ENCODE measurements around the gene LRCH1. TPM values are rescaled to one million over a fixed set of nuclear protein-coding genes. Genes with fewer than 3 reads are reported as not detected.

LRCH1 gene
- polyA plus RNA-seq, 3 donors = 30.8 to 35.4 (median 33.6) TPM

DNA sequence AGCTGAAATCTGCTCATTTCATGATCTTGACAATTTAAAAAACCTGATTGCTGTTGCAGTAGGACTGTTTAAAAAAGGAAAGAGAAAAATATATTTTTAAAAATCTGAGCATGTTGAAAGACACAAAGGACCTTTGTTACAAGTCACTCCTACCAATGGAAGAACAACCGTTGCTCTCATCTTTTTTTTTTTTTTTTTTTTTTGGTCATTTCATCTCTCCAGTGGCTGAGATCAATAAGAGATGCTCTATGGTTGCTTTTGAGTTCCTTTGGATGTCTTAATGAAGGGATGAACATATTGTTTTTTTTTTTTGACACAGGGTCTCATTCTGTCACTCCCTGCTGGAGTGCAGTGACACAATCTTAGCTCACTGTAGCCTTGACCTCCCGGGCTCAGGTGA, 29.2 kb downstream of the LRCH1 start:
- no peak for DNase-seq (ENCODE audit: low read depth in 3 of 3, low spot score in 2 of 3)

DNA sequence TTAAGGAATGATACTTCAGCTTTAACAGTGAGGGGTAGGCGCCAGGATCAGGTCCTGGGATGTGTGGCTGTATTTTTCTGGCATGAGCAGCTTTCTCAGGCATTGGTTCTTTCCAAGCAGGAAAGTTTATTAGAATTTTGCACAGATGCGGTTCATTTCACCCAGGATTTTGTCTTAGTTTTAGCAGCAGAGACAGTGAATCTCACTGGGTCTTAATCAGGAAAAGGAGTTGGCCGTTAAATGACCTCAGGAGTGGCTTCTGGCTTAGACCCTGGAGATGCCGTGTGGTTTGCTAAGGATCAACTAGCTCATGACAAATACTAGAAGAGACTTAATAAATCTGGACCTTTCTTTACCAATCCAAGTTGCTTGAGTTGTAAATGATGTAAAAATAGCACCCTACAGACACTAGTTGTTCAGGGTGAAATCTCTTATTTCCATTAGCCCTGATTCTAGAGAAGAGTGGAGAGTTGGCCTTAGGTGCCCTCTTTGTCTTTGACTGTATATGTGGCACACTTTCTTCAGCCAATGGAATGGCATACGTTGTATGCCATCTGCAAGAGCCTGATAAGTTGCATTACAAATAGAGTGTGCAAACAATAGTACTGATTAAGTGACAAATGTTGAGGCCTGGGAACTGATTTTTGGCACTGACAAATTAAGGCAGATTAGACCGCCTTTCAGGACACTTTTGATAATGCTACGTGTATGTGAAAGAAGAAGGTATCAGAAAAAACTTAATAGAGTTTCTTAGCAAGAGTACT, 34.0 kb downstream of the LRCH1 start:
- DNase-seq (ENCODE audit: low read depth in 3 of 3, low spot score in 2 of 3) = no peak

DNA sequence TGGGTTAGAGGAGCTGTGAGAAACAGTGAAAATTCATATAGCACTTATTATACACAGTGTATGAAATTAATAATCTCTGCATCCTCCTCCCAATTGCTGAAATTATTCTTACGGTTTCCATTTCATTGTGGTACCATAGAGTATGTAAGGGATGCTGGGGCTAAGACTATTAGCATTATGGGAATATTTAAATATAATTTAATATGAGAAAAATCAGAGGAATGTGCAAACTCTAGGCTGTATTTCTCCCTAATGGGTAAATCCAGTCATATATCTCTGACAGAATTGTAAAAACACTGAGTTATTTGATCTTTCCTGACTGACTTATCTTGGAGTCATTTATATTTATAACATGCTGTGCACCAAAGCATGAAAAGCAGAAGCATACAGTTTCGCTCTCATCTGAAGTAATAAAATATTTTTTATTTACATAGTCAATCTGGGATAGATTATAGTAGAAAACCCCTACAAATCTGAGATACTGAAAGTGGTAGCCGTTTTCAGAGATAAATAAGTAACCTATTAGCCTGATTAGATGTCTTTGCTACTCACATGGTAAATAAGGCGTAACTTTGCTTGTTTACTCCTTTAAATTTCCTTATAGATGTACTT, 34.9 kb downstream of the LRCH1 start:
- no peak for DNase-seq (ENCODE audit: low read depth in 3 of 3, low spot score in 2 of 3)

DNA sequence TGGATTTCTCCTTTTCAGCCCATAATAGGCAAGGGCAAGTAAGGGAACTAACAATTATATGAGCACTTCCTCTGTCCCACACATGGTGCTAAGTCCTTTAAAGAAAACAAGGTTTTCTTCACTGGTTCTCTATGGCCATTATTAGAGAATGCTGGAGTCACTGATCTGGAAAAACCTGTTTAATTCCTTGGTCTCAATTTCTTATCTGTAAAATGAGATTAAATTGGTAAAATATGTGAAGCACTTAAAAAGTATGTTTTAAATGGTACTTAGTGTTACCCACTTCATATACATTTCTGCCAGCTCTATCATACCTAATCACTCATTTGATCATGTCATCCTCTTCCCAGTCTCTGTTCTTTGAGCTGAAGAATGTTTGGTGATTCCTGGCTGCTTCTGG, 39.4 kb downstream of the LRCH1 start:
- no peak for DNase-seq (ENCODE audit: low read depth in 3 of 3, low spot score in 2 of 3)

DNA sequence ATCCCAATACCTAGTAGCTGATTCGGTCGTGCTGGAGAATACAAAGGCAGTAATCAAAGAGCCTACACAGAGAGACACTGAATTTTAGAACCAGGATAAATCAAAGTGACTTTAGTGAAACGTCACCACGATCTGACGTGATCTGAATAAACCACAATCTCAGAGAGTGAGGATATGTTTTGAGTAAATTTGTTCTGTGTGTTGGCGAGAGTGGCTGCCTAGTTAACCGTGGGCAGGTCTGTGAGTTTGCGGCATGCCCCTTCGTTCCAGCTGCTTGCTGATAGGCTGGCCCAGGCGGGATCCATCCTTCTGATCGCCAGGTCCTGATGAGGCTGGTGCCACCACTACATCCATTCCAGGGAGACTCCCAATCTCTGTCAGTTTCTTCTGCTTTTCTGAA, 40.4 kb downstream of the LRCH1 start:
- no peak for DNase-seq (ENCODE audit: low read depth in 3 of 3, low spot score in 2 of 3)

DNA sequence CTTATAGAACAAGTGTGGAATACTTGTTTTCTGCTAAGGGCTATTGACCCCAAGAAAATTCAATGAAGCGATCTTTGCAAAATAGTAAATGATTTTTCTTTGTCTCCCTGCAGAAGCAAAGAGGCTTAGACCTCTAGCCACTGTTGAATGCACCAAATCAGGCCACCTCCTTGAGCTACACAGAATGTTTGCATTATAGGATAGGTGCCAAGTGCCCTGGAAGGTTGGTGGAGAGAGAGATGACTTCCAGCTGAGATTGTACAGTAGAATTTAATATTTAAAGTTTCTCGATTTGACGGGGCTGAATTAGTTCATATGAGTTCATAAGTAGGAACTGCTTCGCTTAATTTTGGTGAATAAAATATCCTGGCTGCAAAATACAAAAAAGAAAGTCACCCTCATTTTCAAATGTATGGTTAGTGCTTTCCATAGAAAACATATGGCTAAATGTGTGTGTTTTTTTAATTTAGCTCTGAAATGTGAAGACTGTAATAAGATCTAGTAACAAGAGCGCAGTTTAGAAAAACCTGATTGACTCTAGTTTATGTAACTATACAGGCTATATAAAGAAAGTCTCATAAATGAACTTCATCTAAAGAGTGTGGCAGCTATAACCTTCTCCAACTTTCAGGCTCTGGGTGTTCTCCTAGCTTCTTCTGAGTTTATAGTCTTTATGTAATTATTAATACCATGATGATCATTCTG, 41.6 kb downstream of the LRCH1 start:
- DNase-seq (ENCODE audit: low read depth in 3 of 3, low spot score in 2 of 3) = no peak

DNA sequence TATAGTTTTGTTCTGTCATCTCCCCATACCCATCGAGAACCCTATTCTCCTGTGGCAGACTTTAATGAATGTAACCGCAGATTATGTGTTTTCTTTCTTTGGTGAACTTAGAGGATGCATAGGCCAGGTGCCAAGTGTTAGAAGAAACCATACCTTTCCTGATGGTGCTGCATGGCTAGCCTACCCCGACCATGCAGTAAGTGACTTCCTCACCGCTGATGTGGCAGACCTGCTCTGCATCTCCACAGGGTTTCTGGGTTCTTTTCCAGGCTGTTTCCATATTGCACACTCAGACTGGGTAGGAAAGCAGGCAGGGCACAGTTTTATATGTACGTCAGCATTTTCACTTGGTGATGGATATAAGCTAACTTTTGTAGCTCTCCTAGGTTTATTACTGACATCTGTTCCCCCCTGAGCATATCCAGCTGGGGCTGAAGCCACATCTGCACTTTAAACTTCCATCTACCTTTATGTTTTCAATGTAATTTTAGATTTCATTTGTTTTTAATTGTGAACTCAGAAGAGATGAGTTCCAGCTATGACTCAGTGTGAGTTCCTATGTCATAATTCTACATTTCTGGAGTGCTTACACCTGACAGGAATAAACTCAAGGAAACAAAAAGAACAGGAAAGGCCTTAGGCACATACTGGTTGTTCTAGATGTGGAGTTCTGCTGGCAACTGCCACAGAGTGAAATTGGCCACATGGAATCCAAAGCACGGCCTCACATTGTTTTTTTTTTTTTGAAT, 42.3 kb downstream of the LRCH1 start:
- no peak for DNase-seq (ENCODE audit: low read depth in 3 of 3, low spot score in 2 of 3)

DNA sequence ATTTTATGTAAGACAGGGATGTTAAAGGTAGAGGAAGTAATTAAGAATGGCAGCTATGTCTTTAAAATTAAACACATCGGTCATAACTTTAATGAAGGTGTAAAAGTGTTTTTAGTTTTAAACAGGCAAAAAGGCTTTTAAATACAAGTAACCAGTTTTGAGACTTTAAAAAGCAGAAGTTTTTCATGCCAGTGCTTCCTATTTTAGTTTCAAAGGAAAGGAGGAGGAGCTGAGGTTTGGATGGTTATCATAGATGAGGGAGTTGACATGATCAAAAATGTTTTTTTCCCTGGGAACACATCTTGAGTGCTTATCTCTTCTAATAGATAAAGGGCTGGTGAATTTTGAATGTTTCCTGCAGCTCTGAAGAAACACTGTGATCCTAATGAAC, 42.9 kb downstream of the LRCH1 start:
- DNase-seq (ENCODE audit: low read depth in 3 of 3, low spot score in 2 of 3) = no peak

DNA sequence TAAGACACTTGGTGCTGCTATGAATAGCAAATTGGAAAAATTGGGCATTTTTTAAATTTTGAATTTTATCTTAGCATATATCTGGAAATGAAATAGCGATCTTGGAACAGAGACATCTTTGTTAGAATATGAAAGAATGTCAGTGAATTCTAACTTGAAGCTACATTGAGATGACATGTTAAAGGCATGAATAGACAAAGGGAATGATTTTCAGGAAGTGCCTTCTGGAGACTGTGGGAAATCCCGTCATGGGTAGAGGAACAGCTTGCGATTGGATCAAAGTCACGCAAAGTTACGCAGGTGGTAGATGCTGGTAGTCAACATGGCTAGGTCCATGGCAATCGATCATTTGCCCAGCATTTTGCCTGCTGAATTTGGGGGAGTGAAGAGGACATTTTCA, 43.5 kb downstream of the LRCH1 start:
- no peak for DNase-seq (ENCODE audit: low read depth in 3 of 3, low spot score in 2 of 3)

DNA sequence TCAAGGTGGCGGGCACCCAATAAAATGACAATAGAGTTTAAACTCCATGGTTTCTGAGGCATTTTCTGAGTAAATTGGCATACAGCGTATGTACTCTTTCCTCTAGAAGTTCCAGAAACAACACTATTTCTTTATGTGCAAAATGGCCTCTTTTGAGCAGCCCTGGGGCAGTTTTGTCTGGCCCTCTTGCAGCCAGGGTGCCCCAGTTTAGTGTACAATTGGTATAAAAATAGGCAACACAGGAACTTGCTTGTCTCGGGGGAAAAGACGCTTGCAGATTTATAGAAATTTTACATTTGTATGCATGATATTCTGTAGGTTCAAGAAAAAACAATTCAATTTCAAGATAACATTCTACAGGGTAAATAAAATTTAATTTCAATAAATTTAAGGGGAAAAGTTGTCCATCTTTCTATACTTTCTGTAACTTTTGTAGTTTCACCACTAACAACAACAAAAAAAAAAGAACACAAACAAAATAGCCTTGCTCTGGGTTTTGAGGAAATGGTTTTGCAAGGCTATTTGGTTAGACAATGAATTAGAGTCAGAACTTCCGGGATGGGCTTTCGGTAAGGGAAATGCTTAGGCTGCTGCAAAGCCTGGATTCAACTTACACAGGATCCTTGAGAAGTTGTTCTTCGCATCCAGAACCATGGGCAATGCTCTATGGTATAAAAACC, 45.3 kb downstream of the LRCH1 start:
- DNase-seq (ENCODE audit: low read depth in 3 of 3, low spot score in 2 of 3) = no peak

DNA sequence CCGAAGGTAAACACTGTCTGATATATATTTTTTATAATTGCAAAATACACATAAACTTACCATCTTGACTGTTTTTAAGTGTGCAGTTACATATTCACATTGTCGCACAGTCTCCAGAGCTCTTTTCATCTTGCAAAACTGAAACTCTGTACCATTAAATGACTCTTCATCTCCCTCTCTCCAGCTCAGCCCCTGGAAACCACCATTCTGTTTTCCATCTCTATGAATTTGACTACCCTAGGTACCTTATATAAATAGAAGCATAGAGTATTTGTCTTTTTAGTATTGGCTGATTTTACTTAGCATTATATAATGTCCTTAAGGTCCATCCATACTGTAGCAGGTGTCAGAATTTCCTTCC, 45.8 kb downstream of the LRCH1 start:
- DNase-seq (ENCODE audit: low read depth in 3 of 3, low spot score in 2 of 3) = no peak

DNA sequence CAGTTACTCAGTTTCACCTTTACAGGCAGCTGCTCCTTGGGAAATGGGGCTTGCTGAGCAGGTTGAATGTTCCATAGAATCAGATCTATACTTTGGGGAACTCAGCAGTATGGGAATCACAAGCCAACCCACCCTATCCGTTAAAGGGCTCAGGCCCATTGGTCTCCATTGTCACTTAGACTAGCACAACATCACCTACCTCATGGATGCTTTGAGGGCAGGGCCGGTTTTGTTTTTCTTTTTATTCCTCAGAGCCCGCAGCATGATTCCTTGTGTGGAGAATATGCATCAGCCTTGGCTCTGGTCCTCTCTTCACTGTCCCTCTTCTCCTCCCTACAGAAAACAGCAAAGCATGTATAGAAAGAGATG, 48.0 kb downstream of the LRCH1 start:
- no peak for DNase-seq (ENCODE audit: low read depth in 3 of 3, low spot score in 2 of 3)

DNA sequence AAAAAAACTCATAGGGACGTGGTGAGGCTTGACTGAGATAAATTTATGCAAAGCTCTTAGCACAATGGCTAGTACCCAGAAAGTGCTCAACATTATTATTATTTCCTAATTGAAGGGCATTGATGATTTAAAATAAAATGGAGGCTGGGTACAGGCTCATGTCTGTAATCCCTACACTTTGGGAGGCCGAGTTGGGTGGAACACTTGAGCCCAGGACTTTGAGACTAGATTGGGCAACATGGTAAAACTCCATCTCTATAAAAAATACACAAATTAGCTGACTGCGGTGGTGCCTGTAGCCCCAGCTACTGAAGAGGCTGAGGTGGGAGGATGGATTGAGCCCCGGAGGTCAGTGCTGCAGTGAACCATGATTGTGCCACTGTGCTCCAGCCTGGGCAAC, 49.6 kb downstream of the LRCH1 start:
- no peak for DNase-seq (ENCODE audit: low read depth in 3 of 3, low spot score in 2 of 3)

DNA sequence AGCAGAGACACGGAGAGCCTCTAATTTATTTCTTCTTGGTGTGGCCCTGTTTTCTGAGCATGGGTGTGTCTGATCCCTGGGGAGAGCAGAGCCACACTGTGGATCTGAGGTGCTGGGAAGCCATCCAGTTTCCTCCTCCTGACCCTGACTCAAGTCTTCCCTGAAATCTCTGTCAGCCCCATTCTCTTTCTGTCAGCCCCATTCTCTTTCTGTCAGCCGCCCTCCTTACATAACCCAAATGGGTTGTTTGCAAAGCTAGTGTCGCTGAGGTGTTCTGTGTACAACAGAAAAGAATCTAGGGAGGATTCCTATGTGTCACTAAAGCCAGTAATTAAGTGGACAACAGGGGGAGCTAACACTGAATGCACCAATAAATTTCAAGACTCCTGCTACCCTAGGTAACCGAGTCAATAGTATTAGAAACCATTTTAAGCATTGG, 50.2 kb downstream of the LRCH1 start:
- DNase-seq (ENCODE audit: low read depth in 3 of 3, low spot score in 2 of 3) = no peak

DNA sequence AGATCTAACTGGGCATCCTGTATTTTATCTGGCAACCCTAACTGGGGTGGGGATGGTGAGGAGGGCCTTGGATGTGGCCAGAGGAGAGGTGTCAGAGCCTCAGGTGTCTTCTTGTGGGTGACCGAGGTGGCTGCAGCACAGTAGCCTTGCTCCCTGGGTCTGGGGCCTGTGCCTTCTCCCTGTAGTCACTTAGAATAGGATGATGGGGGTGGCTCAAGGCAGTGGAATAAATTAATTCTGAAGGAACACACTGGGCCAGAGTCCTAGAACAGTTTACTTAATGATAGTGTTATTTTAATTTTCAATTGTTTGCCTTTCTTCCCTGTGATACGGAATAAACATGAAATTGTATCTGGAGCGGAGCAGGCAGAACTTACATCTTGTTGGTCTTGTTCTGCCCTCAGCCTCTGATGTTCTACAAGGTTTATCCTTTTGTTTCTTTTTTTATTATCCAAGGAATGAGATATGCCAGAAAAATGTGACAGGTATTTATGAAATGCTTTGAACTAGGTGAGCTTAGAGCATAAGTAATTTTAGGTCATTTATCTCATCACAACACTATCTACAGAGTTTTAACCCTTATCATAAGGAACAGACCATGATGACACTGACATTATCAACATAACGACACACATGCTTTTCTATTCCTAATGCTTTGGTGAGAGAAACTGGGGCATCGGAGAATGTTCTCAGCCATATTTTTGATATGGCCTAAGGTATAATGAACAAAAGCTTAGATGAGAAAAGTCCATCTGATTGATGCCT, 51.4 kb downstream of the LRCH1 start:
- DNase-seq (ENCODE audit: low read depth in 3 of 3, low spot score in 2 of 3) = no peak

DNA sequence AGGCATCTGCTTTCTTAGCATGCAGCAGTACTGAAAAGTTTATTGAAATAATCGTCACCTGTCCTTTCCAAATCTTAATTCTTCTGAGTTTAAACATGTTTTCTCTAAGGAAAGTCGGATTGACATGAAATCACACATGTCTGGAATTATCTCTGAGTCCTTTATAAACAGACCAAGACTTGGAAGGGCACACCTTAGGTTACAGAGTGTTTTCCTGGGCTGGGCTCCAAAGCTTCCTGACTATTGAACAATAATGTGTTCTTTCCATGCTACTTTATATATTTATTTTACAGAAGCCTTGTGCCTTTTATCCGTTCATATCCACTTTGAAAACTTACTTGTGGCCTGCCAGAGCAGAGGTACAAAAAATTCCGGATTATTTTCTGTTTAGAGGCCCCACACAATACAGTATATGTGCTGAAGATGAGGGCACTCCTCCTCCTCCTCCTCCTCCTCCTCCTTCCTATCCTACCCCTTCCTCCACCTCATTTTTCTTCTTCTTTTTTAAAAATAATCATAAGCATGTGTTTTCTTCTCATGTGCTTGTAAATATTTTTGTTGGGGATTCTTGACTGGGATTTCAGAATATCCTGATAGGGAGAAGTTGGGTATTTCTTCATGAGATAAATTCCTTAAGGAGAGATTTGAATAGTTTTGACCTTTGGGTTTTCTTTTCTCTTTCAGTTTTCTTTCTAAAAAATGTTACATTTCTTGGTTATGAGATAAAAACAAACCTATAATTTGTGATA, 52.3 kb downstream of the LRCH1 start:
- DNase-seq (ENCODE audit: low read depth in 3 of 3, low spot score in 2 of 3) = no peak

DNA sequence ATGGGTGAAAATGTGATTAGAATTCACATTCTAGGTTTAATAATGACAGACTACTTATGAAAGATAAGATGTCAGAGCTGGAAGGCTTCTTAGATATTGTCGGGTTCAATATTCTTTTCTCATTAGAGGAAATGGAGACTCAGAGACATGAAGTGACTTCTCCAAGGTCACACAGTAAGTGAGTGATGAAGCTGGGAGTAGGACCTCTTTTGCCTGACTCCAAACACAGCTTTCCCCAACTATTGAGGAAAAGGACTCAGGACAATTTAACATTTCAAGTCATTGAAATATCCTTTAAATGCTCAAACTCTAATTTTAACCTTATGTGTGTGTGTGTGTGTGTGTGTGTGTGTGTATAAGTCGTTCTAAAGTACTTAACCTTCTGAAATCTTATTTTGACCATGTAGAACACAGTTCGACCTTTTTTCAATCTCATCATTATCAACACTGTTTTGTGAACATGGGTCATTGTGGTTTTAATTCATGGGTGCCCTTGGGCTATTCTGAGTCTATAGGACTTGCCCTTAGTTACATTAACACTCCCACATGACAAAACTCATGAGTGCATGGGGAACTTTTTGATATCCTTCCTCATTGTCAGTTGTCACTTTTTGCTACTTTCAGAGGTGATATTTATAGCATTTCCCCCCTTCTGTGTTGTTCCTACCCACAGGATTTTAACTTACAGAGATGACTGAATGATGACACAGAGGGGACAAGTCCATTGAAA, 53.0 kb downstream of the LRCH1 start:
- DNase-seq (ENCODE audit: low read depth in 3 of 3, low spot score in 2 of 3) = no peak

DNA sequence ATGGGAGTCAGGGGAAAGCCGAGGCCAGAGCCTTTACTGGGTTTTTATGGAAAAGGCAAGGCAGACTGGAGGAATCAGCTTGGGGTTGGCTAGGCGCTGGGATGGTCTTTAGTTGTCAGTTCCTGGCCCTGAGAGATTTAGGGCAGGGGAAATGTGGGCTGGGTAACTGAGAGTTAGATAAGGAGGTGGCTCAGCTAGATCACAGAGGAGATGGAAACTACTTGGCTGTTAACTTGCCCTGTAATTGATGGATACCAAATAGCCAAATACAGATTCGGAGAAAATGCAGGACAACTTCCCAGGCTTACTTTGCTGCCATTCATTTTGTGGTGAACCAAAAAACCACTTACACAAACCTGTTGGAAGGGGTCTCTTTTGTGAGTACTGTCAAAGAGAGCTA, 54.0 kb downstream of the LRCH1 start:
- no peak for DNase-seq (ENCODE audit: low read depth in 3 of 3, low spot score in 2 of 3)
